GM18907 (cell line): ENCODE results near the gene UBE4A.
"Not testable (repeated sequence)": the region's sequence is repeated elsewhere in the genome, so short reads cannot be mapped to it uniquely, and the experiment has no call there.

Experiments
- ATAC-seq: cut with Tn5 transposase; IDR thresholded peaks from one replicate; pipeline ENCODE4 v1.9.1; 2021; ENCODE audit warnings: mild to moderate bottlenecking, moderate library complexity; ENCODE audit not compliant: unreplicated experiment

Gene UBE4A

DNA sequence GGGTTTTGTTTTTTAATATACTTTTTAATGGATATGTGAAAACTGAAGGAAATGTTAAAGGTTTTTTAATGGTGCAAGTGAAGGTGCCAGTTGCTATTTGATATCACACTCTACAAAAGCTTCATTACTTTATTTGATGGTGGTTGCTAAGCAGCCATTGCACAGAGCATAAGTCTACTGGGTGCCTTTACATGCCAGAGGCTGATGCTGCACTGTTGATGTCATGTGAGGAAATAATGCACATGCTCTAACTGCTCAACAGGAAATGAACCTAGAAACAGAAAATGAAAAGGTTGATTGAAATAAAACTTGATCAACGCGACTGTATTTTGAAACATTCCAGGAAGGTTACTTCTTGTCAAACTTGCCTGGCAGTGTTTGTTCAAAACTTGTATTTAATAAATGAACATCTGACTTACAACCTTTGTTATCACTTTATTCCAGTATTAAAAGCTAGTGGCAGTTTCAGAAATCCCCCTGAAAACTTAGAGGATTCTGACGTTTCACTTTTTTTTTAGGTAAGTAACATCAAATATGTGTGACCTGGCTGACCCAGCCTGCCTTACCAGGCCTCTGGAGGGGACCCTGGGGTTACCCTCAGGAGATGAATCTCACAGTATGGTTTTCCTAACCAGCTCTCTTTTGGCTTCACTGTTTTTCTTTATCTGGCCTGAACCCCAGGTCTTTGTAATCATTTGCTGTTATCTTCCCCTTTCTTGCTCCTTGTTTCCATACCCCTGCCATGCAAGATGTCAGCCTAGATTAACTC lies 39.6 kb downstream of the UBE4A start:
- no peak for ATAC-seq

DNA sequence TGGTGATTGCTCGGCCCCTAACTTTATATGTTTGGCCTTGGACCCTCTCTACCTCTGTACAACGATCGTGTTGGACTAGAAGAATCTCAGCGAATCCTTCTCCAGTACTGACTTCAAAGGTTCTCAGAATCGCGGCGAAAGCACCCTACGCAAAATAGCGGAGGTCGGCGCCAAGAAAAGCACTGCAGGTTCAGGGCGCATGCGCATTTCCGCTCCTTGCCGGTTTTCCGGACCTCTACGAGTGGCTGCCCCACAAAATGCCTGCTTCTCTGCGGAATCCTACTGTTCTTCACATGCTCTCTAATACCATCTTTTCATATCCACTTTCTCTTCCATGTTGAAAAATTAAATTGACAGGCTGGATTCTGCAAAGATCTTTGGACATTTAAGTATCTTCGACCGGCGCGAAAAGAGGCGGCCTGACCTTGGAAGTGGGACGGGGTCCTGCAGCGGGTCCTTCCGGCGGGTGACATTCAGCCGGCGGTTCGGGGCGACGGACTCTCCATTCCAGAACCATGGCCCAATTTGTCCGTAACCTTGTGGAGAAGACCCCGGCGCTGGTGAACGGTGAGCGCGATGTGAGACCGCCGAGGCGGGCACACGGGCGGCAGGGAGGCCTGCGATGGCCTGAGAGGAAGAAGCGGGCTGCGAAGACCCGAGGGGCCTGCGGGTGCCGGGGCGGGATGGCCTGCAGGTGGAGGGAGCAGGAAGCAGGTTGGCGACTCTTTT lies 41.9 kb downstream of the UBE4A start, which contains the start of gene ATP5MG:
TSS of gene ATP5MG (plus strand) at position 456 of the 729 bp plus-strand sequence. CDS start at position 516, 60 bp downstream.
- peak; percentile 64 for ATAC-seq

DNA sequence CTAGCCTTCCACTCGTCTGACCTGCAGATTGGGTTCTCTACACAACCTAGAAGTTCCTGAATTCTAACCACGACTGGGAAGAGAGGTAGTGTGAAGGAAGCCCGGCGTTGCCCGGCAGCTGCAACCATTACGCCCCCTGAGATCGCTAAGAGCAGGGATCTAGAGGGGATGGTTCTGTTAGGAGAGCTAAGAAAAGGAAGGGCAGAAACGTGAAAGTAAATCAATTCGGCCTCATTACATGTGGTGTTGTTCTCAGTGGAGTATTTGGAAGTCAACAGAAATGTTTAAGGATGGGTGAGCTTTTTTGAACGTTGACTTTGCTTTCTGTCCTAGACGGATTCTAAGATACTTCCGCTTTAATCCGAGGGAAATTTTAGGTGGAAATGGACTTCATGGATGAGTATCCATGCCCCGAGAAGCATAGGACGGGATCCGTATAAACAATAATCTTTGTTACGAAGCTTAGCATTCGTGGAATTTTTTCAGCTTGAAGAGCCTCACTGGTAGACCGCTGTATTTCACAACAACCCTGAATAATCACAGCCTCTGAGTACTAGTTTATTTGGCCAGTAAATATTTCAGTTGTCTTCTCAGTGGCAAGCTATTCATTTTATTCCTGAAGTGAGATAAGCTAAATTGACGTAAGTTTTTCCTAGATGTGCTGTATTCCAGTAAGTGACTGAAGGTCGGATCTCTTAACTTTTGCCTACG lies 42.6 kb downstream of the UBE4A start:
- ATAC-seq = peak; percentile 13

DNA sequence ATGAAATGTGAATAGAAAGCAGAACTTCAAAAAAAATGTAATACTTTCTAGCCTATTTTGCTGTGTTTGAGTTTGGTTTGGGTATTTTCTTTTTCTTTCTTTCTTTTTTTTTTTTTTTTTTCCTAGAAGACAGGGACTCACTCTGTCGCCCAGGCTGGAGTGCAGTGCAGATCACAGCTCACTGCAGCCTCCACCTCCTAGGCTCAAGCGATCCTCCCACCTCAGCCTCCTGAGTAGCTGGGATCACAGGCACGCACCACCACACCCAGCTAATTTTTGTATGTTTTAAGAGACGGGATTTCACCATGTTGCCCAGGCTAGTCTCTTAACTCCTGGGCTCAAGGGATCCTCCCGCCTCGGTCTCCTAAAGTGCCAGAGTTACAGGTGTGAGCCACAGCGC lies 43.2 kb downstream of the UBE4A start:
- ATAC-seq = not testable (repeated sequence)

DNA sequence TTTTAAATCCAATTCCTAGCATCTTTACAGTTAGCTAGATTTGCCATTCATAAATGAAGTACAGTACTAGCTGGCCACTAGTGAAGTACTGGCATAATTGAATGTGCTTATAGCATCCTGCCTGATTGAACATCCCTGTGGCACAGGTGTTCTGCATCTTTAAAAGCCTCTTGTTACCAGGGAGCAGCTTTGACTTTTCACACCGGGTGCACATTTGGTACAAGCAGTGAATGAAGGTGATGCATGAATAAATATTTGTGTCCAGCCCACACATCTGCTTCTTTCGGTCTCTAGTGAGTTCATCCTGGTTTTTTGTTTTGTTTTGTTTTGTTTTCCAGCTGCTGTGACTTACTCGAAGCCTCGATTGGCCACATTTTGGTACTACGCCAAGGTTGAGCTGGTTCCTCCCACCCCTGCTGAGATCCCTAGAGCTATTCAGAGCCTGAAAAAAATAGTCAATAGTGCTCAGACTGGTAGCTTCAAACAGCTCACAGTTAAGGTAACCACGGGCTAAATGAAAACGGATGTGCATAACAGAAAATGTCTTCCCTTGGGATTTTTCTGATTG lies 47.3 kb downstream of the UBE4A start:
- ATAC-seq = no peak

DNA sequence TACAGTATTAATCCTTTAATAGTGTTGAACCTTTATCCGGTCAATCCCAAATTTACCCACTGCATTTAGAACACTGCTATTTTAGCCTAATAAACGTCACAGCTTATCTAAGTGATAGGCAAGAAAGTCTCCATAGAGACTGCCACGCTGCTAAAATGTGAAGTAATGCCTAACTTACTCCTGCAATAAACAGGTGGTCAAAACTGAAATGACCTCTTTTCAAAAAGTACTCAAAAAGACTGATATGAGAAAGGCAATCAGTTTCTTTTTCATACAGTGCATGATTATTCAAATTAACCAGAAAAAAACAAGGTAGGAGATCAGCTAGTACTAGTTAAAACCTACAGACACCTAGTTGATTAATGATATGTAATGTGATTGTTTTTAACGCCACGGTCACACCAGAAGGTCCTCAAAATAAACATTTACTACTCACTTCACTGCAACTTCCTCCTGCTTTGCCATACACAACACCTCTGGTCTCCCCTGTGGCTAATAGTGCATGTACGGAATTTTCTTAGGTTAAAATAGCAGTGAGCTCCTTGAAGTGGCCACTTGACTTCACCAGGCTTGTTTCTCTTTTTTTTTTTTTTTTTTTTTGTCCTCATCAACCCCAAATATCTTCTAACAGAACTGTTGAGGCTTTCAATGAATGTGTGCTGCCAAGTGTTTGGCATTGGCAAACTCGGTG lies 50.8 kb downstream of the UBE4A start:
- ATAC-seq = peak; percentile 48

DNA sequence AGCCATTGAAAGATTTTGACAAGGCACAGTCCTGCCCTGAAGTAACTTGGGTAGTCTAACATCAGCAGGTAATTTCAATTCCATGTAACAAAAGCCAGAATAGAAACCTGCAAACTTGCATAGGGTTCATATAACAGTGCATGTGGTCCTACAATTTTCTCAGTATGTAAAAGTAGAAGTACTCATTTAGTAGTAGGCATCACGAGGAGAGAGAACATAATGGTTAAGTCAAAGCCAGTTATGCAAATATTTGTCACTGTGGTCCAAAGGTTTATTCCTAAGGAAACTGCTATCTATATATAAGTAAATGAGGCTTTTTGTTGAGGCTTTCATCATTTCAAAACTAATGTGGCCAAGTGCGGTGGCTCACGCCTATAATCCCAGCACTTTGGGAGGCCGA lies 52.1 kb downstream of the UBE4A start:
- no peak for ATAC-seq

DNA sequence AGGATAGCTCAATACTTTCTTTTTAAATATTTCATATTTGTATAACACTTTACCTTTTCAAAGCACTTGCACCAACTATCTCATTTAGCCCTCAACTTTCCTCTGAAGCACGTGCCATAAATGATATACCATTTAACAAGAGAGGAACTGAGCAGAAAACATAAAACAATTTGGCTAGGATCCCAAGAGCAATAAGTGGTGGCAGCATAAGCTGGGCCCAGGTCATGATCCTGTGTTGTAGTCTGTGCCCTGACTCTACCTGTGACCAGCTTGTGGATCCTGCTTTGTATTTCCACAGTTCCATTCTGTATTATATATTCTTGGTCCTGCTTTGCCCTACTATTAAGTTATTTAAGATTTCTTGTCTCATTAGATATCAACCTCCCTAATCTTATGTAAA lies 53.5 kb downstream of the UBE4A start:
- ATAC-seq = no peak

DNA sequence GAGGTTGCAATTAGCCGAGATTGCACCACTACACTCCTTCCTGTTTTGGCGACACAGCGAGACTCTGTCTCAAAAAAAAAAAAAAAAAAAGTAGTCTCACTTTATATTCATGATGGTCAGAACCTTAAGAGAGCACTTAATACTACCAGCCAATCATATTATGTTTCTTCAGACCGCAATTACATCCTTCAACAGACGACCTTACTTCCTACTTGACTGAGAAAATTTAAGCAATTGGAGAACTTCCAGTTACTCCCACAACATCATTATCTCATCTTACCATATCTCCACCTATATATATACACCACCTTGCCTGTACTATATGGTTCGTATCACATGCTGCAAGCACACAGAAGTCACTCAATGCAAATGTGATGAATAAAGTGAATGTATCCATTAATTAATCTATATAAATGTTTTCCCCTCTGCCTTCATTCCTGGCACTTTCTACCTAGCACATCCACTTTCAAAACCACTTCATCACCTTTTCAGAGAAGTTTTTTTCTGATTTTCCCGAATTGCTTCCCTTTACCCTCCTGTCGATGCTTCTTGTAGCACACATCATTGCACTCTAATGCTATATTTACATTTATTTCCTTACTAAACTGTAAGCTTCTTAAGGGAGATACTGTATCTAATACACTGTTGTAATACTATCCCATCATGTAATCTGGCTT lies 55.8 kb downstream of the UBE4A start:
- no peak for ATAC-seq

DNA sequence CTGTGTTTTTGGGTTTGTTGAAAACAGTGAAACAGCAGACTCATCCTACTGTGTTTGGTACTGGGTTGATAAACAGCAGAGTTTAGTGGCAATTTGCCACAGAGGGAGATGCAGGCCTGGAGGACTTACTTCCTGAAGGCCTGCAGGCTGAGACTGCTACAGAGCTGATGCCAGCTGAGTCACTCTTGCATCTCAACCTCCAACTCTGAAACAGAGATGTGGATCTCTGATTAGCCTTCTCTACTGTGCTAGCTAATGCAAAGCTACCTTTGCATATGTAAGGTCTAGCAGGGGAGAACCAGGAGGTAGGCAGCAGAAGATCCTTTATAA lies 56.3 kb downstream of the UBE4A start:
- ATAC-seq = no peak

DNA sequence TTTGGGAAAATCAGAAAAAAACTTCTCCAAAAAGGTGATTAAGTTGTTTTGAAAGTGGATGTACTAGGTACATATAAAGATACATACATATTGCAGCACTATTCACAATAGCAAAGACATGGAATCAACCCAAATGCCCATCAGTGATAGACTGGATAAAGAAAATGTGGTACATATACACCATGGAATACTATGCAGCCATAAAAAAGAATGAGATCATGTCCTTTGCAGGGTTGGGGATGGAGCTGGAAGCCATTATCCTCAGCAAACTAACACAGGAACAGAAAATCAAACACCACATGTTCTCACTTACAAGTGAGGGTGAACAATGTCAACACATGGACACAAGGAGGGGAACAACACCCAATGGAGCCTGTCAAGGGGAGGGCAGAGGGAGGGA lies 57.5 kb downstream of the UBE4A start:
- not testable (repeated sequence) for ATAC-seq

DNA sequence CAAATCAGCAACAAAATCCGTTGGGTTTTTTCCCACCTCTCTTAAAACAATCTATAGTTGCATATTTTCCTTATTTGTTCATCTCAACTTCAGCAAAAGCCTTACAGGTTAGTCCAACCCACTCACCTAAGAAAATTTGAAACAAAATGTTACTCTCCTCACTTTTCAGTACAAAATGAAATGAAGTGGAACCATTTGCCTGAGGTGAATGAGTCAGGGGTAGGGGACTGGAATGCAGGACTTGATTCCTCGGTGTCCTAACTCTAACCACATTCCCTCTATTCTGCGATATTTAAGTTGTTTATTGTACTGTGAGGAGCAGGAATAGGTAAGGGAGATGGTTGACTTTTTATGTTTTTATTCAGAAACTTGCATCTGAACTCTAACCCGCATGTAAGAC lies 58.4 kb downstream of the UBE4A start:
- ATAC-seq = no peak

DNA sequence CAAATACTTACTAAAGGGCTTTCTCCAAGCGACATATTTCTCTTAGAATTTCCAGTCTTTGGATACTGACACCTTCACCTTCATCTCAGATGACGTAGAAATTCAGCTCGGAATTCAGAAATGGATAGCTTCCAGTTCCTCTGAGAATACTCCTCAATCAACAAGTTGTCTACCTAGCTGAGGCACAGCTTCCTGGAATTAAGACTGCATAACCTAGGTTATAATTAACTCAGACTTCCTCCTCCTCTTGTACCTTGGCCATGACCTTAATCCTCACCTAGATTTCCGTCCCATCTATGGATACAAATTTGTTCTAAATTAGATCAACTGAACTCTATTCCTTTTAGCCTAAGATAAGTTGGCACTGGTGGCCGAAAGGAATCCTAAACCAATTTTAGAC lies 59.4 kb downstream of the UBE4A start:
- no peak for ATAC-seq

DNA sequence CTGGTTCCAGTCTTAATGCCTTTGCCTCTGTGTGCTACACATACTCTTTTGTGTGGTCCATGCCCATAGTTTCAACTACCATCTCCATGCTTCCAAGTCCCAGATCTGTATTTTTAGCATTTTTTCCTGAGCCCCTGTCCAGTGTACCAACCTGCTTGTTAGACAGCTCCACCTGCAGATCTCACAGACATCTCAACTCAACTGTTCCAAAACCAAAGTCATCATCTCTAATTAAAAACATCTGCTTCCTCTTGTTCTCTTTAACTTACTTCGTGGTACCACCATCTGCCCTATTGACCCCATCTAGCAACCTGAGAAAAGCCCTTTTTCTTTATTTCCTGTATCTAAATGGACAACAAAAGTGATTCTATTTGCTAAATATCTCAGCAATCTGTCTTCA lies 68.3 kb downstream of the UBE4A start:
- no peak for ATAC-seq

DNA sequence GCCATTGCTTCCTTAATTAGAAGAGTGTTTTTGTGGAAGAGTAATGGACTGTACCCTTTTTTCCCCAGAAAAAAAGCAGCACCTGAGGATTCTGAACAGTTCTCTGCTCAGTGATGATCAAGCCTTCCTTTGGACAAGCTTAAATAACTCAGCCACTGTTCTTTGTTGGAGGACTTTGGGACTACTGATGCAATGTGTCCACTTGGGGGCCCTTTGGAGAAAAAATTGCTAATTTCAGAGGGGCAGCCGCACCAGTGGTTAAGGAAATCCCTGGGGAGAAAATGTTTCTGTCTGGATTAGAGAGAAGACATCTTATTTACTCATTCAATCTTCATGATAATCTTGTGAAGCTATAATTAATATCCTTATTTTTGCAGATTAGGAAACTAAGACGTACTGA lies 71.6 kb downstream of the UBE4A start:
- no peak for ATAC-seq

DNA sequence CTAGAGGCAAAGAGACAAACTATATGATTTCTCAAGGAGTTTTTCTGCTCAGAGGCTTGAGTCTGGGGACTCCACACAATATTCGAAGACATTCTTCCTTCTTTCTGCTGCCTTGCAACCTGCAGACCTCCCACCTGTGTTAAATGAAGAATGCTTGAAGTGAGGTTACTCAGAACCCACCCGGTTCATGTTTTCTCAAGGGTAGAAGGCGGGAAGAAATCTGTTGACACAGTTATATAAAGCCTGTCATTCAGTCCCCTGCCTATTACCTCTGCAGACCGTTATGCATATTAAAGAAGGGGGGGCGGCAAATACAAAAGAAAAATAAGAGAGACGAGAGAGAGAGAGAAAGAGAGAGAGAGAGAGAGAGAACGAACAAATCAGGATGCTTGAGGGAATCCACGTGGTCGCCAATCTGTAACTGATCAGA lies 74.7 kb downstream of the UBE4A start:
- no peak for ATAC-seq

DNA sequence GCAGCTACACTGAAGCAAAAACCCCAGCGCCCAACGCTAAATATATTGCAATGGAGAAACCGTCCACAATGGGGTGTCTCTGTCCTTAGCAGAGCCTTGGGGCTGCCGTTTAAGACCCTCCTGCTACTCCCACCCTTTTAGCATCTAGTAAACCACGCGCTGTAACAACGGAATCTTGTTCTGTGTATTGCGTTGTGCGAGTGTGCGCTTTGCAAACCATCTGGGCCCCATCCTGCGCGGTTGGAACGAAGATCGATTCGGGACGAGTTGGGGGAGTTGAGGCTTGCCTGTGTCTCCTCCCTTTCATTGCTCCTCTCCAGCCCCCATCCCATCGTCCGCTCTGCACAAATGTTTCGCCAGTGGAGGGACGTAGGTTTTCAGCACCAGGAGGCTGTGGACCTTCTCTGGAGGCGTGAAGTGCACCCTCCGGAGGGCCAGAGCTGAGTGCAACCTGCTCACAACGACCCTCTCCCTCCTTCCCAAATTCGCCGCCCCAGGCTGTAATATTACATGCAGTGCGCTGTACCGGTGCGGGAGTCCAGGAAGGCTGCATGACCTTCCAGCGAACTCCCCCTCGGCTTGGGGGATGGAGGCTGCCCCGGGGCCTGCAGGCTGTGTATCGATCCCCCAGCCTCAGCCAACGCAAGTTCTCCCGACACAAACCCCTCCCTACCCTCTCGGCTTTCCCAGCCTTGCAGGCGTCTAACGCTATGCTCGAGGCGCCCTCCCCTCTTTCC lies 75.3 kb downstream of the UBE4A start:
- no peak for ATAC-seq

DNA sequence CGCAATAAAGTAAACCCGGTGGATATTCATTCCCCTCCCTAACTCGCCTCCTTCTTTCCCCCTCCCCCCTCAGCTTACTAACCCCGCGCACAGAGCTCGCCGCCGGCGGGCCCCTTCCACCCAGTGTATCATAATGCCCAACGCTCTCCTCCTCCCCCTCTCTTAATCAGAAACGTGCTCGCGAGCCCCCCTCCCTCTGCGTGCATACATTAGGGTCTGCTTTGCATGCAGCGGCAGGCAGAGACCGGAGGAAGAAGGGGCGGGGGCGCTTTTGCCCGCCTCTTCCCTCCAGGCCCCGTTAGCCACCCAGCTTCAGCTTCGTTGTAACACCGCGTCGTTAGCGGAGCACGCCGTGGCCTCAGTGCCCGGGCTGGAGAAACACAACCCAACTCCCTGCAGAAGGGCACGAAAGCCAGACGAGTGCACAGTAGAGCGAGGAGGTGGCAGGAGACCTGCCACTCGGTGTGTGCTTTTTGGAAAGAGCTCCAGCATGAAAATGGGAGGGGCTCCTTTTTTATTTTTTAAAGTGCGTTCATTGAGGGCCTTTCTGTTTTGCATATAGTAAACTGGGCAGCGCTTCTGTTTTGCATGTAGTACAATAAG lies 76.0 kb downstream of the UBE4A start:
- ATAC-seq = peak; percentile 21

DNA sequence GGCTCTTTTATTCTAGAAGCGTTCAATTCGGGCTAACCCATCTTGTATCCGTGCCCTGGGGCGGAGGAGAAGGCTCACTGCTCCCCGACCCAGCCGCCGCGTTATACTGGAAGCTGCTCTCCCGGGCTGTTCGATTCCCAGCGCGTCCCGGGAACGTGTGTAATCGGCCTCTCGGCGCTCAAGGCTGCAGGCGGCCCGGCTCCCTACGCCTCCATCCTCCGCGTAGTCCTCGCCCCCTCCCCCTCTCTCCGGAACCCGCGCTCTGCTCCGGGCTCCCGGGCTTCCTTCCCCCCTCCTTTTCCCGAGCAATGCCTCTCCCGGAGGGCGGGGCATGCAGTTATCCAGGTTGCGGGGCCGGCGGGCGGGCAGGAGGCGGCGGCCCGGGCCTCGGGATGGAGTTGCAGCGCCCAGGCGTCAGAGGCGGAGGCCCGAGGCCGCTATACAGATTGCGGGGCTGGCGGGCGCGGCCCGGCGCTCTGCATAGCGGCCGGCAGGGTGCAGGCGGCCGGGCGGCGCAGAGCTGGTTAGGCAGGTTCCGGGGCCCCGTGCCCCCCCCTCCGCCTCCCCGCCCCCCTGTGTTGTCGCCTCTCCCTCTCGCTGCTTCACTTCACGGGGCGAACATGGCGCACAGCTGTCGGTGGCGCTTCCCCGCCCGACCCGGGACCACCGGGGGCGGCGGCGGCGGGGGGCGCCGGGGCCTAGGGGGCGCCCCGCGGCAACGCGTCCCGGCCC lies 76.7 kb downstream of the UBE4A start, which contains the start of gene KMT2A:
TSS of gene KMT2A (plus strand) at position 600 of the 732 bp plus-strand sequence. CDS start at position 621, 21 bp downstream.
- ATAC-seq = peak; percentile 63
